Stimulated activated CD8-positive, alpha-beta memory T cell treated with anti-CD3 and anti-CD28 coated beads, Interleukin-12 subunit alpha, Interleukin-12 subunit beta, amount 100 ng/mL, for 24 hours (primary cell): ENCODE data around the gene ACRV1.
"Not testable (repeated sequence)": the region's sequence is repeated elsewhere in the genome, so short reads cannot be mapped to it uniquely, and the experiment has no call there.

ENCODE experiments used
- DNase-seq: peaks from one replicate; pipeline ENCODE4 v3.0.0-alpha.2; 2020; ENCODE audit errors: extremely low read depth

ACRV1 gene

GRCh38 chr11:125680747-125681146 lies at the start of gene ACRV1:
TSS of gene ACRV1 (minus strand) at chr11:125680847. CDS start at chr11:125680780, 67 bp downstream.
- no peak for DNase-seq

- no peak for DNase-seq
Measured at GRCh38 chr11:125728969-125729368, 48.3 kb upstream of the ACRV1 start.

- DNase-seq, result no peak
Measured at GRCh38 chr11:125724125-125724524, 43.5 kb upstream of the ACRV1 start.

GRCh38 chr11:125720781-125721180 lies 40.1 kb upstream of the ACRV1 start:
- no peak for DNase-seq

GRCh38 chr11:125704686-125705085 lies 24.0 kb upstream of the ACRV1 start:
- not testable (repeated sequence) for DNase-seq

GRCh38 chr11:125701858-125702621 lies 21.4 kb upstream of the ACRV1 start:
- no peak for DNase-seq

- DNase-seq, result no peak
Measured at GRCh38 chr11:125701018-125701610, 20.5 kb upstream of the ACRV1 start.

GRCh38 chr11:125694951-125695350 lies 14.3 kb upstream of the ACRV1 start:
- DNase-seq, result no peak

GRCh38 chr11:125692887-125693286 lies 12.2 kb upstream of the ACRV1 start:
- no peak for DNase-seq

- no peak for DNase-seq
Measured at GRCh38 chr11:125690006-125690405, 9.4 kb upstream of the ACRV1 start.

GRCh38 chr11:125689274-125689859 lies 8.7 kb upstream of the ACRV1 start:
- DNase-seq, result no peak

GRCh38 chr11:125688632-125689031 lies 8.0 kb upstream of the ACRV1 start:
- DNase-seq, result no peak

- no peak for DNase-seq
Measured at GRCh38 chr11:125688066-125688465, 7.4 kb upstream of the ACRV1 start.

GRCh38 chr11:125685228-125685627 lies 4.6 kb upstream of the ACRV1 start:
- DNase-seq, result no peak

GRCh38 chr11:125679837-125680236 lies 810 bp downstream of the ACRV1 start:
- no peak for DNase-seq

GRCh38 chr11:125679397-125679796 lies 1.2 kb downstream of the ACRV1 start:
- no peak for DNase-seq

- DNase-seq, result no peak
Measured at GRCh38 chr11:125675196-125675595, 5.5 kb downstream of the ACRV1 start.

- DNase-seq, result no peak
Measured at GRCh38 chr11:125674210-125674609, 6.4 kb downstream of the ACRV1 start.

GRCh38 chr11:125671561-125671960 lies 9.1 kb downstream of the ACRV1 start:
- DNase-seq, result no peak

GRCh38 chr11:125670172-125670571 lies 10.5 kb downstream of the ACRV1 start:
- no peak for DNase-seq

- no peak for DNase-seq
Measured at GRCh38 chr11:125667151-125667550, 13.5 kb downstream of the ACRV1 start.

- no peak for DNase-seq
Measured at GRCh38 chr11:125663910-125664309, 16.7 kb downstream of the ACRV1 start.

- DNase-seq, result no peak
Measured at GRCh38 chr11:125662689-125663088, 18.0 kb downstream of the ACRV1 start.
